K562 treated with DMSO at 1 percent for 48 hours (cell line): ENCODE data around the gene FUT6. TPM values are rescaled to one million over a fixed set of nuclear protein-coding genes. Genes with fewer than 3 reads are reported as not detected.

Source experiments
- total RNA-seq: library from RNA; unstranded; fragments of 300-600 nt; gene quantifications from 2 replicates; pipeline ENCODE4 v1.2.3, GENCODE V29; 2022; ENCODE audit warnings: low replicate concordance; ENCODE audit errors: extremely low read depth

Gene FUT6
- total RNA-seq = not detected in 2 replicates

GRCh38 chr19:5839065-5840017, at the start of gene FUT6:
TSS of gene FUT6 (minus strand) at chr19:5839702. CDS start at chr19:5832567, 7,135 bp downstream.

GRCh38 chr19:5851302-5851701, 11.8 kb upstream of the FUT6 start, which contains the start of gene FUT3:
TSS of gene FUT3 (minus strand) at chr19:5851449.

GRCh38 chr19:5804516-5805461, 34.7 kb downstream of the FUT6 start, which contains the start of gene NRTN:
TSS of gene NRTN (plus strand) at chr19:5805067. CDS start at chr19:5824166, 19,099 bp downstream.

GRCh38 chr19:5790559-5791520, 48.7 kb downstream of the FUT6 start, which contains the start of gene DUS3L:
TSS of gene DUS3L (minus strand) at chr19:5791163. CDS start at chr19:5791141, 22 bp downstream.

GRCh38 chr19:5784581-5785147, 54.8 kb downstream of the FUT6 start, which contains the start of gene PRR22:
TSS of gene PRR22 (minus strand) at chr19:5784746. CDS start at chr19:5784660, 86 bp downstream.

Other genes with a start within 250 kb of the FUT6 start
- gene SAFB2, start 216.9 kb downstream of the FUT6 start, total RNA-seq = not detected in 2 replicates
- gene SAFB, start 216.6 kb downstream of the FUT6 start, total RNA-seq = 177 TPM in 1 of 2 replicates, not detected in the other
- gene MICOS13, start 159.2 kb downstream of the FUT6 start, total RNA-seq = not detected in 2 replicates
- gene HSD11B1L, start 158.7 kb downstream of the FUT6 start, total RNA-seq = not detected in 2 replicates
- 2,766 TPM in 1 of 2 replicates, not detected in the other for gene RPL36, start 149.4 kb downstream of the FUT6 start, total RNA-seq
- not detected in 2 replicates for gene LONP1, start 119.6 kb downstream of the FUT6 start, total RNA-seq
- gene CATSPERD, start 119.1 kb downstream of the FUT6 start, total RNA-seq = not detected in 2 replicates
- gene PRR22, start 55.0 kb downstream of the FUT6 start, total RNA-seq = not detected in 2 replicates
- gene DUS3L, start 48.5 kb downstream of the FUT6 start, total RNA-seq = not detected in 2 replicates
- gene NRTN, start 34.6 kb downstream of the FUT6 start, total RNA-seq = not detected in 2 replicates
- not detected in 2 replicates for gene FUT3, start 11.7 kb upstream of the FUT6 start, total RNA-seq
- not detected in 2 replicates for gene FUT5, start 30.8 kb upstream of the FUT6 start, total RNA-seq
- gene NDUFA11, start 64.1 kb upstream of the FUT6 start, total RNA-seq = not detected in 2 replicates
- not detected in 2 replicates for gene VMAC, start 65.2 kb upstream of the FUT6 start, total RNA-seq
- not detected in 2 replicates for gene CAPS, start 74.6 kb upstream of the FUT6 start, total RNA-seq
- gene RANBP3, start 138.4 kb upstream of the FUT6 start, total RNA-seq = not detected in 2 replicates